Ovary (tissue), 9 donors: ENCODE measurements around the gene STAT6. TPM values are rescaled to one million over a fixed set of nuclear protein-coding genes. Genes with fewer than 3 reads are reported as not detected.

Experiments used
- DNase-seq, 5 donors: peaks; one replicate each; pipeline ENCODE4 v3.0.0-alpha.2; 2019 to 2020
- H3K27ac ChIP-seq, 2 donors: fragments of 200-600 bp; one replicate each; pipeline versions ENCODE4 v1.5.1 to v1.8.0; 2019 to 2022
- H3K27me3 ChIP-seq: fragments of 200-600 bp; one replicate; pipeline ENCODE4 v1.8.0; 2022
- H3K36me3 ChIP-seq: fragments of 200-600 bp; sonication (generic); one replicate; pipeline ENCODE4 v1.5.1; 2019
- H3K4me1 ChIP-seq: one replicate; pipeline ENCODE4 v1.8.1; 2013; ENCODE audit warnings: mild to moderate bottlenecking, moderate library complexity; ENCODE audit not compliant: insufficient read depth
- H3K4me3 ChIP-seq: fragments of 200-600 bp; sonication (generic); one replicate; pipeline ENCODE4 v1.5.1; 2017
- H3K9me3 ChIP-seq, 2 donors: fragments of 200-600 bp in 1 of 2; sonication (generic) in 1 of 2; one replicate each; pipeline versions ENCODE4 v1.5.1 to v1.8.1; 2013 to 2019; ENCODE audit warnings: mild to moderate bottlenecking in 1 of 2, moderate library complexity in 1 of 2
- CTCF ChIP-seq, 3 donors: fragments of 450-650 bp in 2 of 3; fragments of 200-600 bp in 1 of 3; IDR thresholded peaks; one replicate each; pipeline versions ENCODE4 v1.5.1 to v1.8.0; 2016 to 2022; ENCODE audit warnings: antibody characterized with exemption in 3 of 3, mild to moderate bottlenecking in 1 of 3
- EP300 ChIP-seq: sonication (generic); formaldehyde crosslinking; IDR thresholded peaks from one replicate; pipeline ENCODE4 v1.6.1; 2017; ENCODE audit warnings: antibody characterized with exemption
- POLR2A ChIP-seq: fragments of 450-650 bp; IDR thresholded peaks from one replicate; pipeline ENCODE4 v1.6.1; 2017; ENCODE audit warnings: antibody characterized with exemption, mild to moderate bottlenecking, moderate library complexity
- WGBS, 3 donors: extraction: QIAGEN DNeasy Blood & Tissue Kit in 1 of 3; methylation state at CpG; one replicate each; pipeline versions ENCODE4 v1.1.5 to v1.1.7; 2013 to 2017; 5-methylcytosine and 5-hydroxymethylcytosine counted together
- intact Hi-C, 4 donors: fragments of 100-400 bp; cut with DNase I; formaldehyde crosslinking; loops; one replicate each; pipeline versions ENCODE4 v1.11.0 to v1.15.1; 2022 to 2023
- polyA plus RNA-seq, 2 donors: library from polyadenylated mRNA; stranded (reverse); fragments of 200-250 nt in 1 of 2; fragments of 350-450 nt in 1 of 2; fragmentation: Illumina TruSeq in 1 of 2; extraction: RNeasy Lipid Tissue Mini Kit (QIAGEN cat#74804) in 1 of 2; gene quantifications; one replicate each; pipeline ENCODE4 v1.2.3, GENCODE V29; 2013 to 2014
- total RNA-seq, 7 donors: library from RNA; depleted of rRNA in 2 of 7; stranded (reverse); fragments of >200 nt in 2 of 7; fragmentation: NEBNext Ultra II Directional in 3 of 7; extraction: Animal tissue kit (Norgen Biotek cat#: 25700) in 3 of 7; gene quantifications; one replicate each; pipeline versions ENCODE4 v1.1.0 to v1.2.4, GENCODE V29; 2016 to 2023
- donor health status: DM: no; HTN: no; CAD: no; lungs with moderate emphysema.
- donor health status: DM: no; HTN: no; CAD: no.
- donor health status: Bipolar disorder and iron deficiency.
- donor health status: DM: yes; HTN: yes; CAD: no.
- donor health status: DM: no; HTN: no; CAD: no.
- donor health status: DM: yes; HTN: yes; CAD: no.

Gene STAT6
- total and polyA plus RNA-seq, 9 donors: 67.4 to 211 (median 166) TPM

- TF ChIP-seq CTCF (IDR thresholded peaks at IDR 0.05) (peak in 2 of 3 donors; percentile 9 to 22), POLR2A (peak; percentile 88), EP300 (peak; percentile 60)
- Histone ChIP-seq H3K4me3 (peak within 1 kb of the TSS; percentile 67), H3K9me3 (no peaks in the 10 kb centered on the region), H3K27me3 (no peaks in the 10 kb centered on the region), H3K4me1 (peaks cover 20% of the 10 kb centered on the region), H3K36me3 (no peaks in the 10 kb centered on the region), H3K27ac (peak within 1 kb of the TSS; percentile 93 to 99)
- 0 to 1% (median 0%) methylated on average over 61 to 91 of the region's 91 CpGs for WGBS, 3 donors
- intact Hi-C loops: loop anchor here in 2 of 4 donors (2.0 kb wide), 2 partner anchors 18 to 22 kb away; partner anchors contain the start of gene STAT6 (in 1 of the 2)
- DNase-seq: peak; percentile 92 to 96 (median 95)
Measured at GRCh38 chr12:57088354-57089270, 22.6 kb downstream of the STAT6 start, which contains the start of gene NAB2. Gene NAB2, plus strand, starts transcription at chr12:57089114. Its CDS starts 158 bp downstream, at chr12:57089272.

- 0 to 1% (median 0%) methylated on average over 28 to 37 of the region's 37 CpGs for WGBS, 3 donors
- H3K9me3 ChIP-seq: no peaks in the 10 kb centered on the region
- H3K4me1 ChIP-seq: peaks cover 14% of the 10 kb centered on the region
- H3K4me3 ChIP-seq: peak overlapping the region; percentile 67
- intact Hi-C loops: loop anchor here in 2 of 4 donors (2.0 kb wide), 2 partner anchors 19 to 23 kb away; partner anchors contain the start of gene STAT6 (in 1 of the 2)
- H3K36me3 ChIP-seq: no peaks in the 10 kb centered on the region
- DNase-seq: peak; percentile 93 to 95 (median 94)
- TF ChIP-seq EP300: no peak
- peak; percentile 35 for TF ChIP-seq POLR2A
- no peak for TF ChIP-seq CTCF (IDR thresholded peaks at IDR 0.05)
- no peaks in the 10 kb centered on the region for H3K27me3 ChIP-seq
- H3K27ac ChIP-seq: peak overlapping the region; percentile 93 to 99
Measured at GRCh38 chr12:57087691-57088353, 23.3 kb downstream of the STAT6 start.

- no peak for TF ChIP-seq CTCF (IDR thresholded peaks at IDR 0.05)
- TF ChIP-seq POLR2A: peak; percentile 81
- TF ChIP-seq EP300: peak; percentile 37
Measured at GRCh38 chr12:57087010-57087690, 24.0 kb downstream of the STAT6 start.

GRCh38 chr12:57086493-57087009, 24.6 kb downstream of the STAT6 start:
- intact Hi-C loops: no loop called here
- WGBS, 3 donors: 0 to 1% (median 0%) methylated on average over 14 of the region's 14 CpGs

More at GRCh38 chr12:57087010-57087690, 24.0 kb downstream of the STAT6 start:
- H3K27ac ChIP-seq: peak overlapping the region; percentile 93 to 99
- no peaks in the 10 kb centered on the region for H3K9me3 ChIP-seq
- peak; percentile 96 to 97 (median 97) for DNase-seq
- H3K27me3 ChIP-seq: no peaks in the 10 kb centered on the region
- intact Hi-C loops: no loop called here
- H3K4me1 ChIP-seq: peaks cover 13% of the 10 kb centered on the region
- WGBS, 3 donors: 0 to 1% (median 0%) methylated on average over 37 to 52 of the region's 52 CpGs
- H3K4me3 ChIP-seq: peak overlapping the region; percentile 67
- no peaks in the 10 kb centered on the region for H3K36me3 ChIP-seq

More at GRCh38 chr12:57086493-57087009, 24.6 kb downstream of the STAT6 start:
- Histone ChIP-seq H3K27me3 (no peaks in the 10 kb centered on the region), H3K36me3 (no peaks in the 10 kb centered on the region), H3K27ac (peak overlapping the region; percentile 93 to 99), H3K4me1 (peaks cover 11% of the 10 kb centered on the region), H3K4me3 (peak overlapping the region; percentile 67), H3K9me3 (no peaks in the 10 kb centered on the region)
- TF ChIP-seq POLR2A (no peak), CTCF (IDR thresholded peaks at IDR 0.05) (peak in 1 of 3 donors; percentile 21), EP300 (no peak)
- peak; percentile 80 to 88 (median 82) for DNase-seq
